Activated CD4-positive, alpha-beta T cell treated with anti-CD3 and anti-CD28 coated beads, Interleukin-2, amount 10 ng/mL, durations not matched to agents 7 days and 5 days (primary cell): Measurements from ENCODE around the gene DOK6. TPM values are rescaled to one million over a fixed set of nuclear protein-coding genes. Genes with fewer than 3 reads are reported as not detected.
"Not testable (repeated sequence)": the region's sequence is repeated elsewhere in the genome, so short reads cannot be mapped to it uniquely, and the experiment has no call there.

Experiments used
- CTCF ChIA-PET: fragments of 350-600 bp; sonication (Branson Sonifier 250); formaldehyde crosslinking; loops from one replicate; lab custom pipeline; 2021; ENCODE audit warnings: antibody characterized with exemption; lab: Charles Lee
- POLR2A ChIA-PET: fragments of 350-600 bp; sonication (Branson Sonifier 250); formaldehyde crosslinking; loops from one replicate; lab custom pipeline; 2021; ENCODE audit warnings: antibody characterized with exemption; lab: Charles Lee
- DNase-seq: peaks from one replicate; pipeline ENCODE4 v3.0.0-alpha.2; 2020
- H3K27ac Mint-ChIP-seq: one replicate; pipeline ENCODE4 v1.8.0; 2021; ENCODE audit warnings: mild to moderate bottlenecking, moderate library complexity, mixed read lengths
- H3K27me3 Mint-ChIP-seq: one replicate; pipeline ENCODE4 v1.8.0; 2021; ENCODE audit warnings: mixed read lengths
- H3K36me3 Mint-ChIP-seq: one replicate; pipeline ENCODE4 v1.8.0; 2021; ENCODE audit warnings: low read depth, mixed read lengths
- H3K4me1 Mint-ChIP-seq: one replicate; pipeline ENCODE4 v1.8.0; 2021; ENCODE audit warnings: mixed read lengths
- H3K4me3 Mint-ChIP-seq: one replicate; pipeline ENCODE4 v1.8.0; 2021; ENCODE audit warnings: mild to moderate bottlenecking, moderate library complexity, mixed read lengths
- H3K9me3 Mint-ChIP-seq: one replicate; pipeline ENCODE4 v1.8.0; 2021; ENCODE audit warnings: mixed read lengths
- total RNA-seq, 2 experiments: library from RNA; stranded (reverse); gene quantifications; one replicate each; pipeline ENCODE4 v1.2.3, GENCODE V29; 2021

DOK6 gene
- total RNA-seq: not detected

DNA sequence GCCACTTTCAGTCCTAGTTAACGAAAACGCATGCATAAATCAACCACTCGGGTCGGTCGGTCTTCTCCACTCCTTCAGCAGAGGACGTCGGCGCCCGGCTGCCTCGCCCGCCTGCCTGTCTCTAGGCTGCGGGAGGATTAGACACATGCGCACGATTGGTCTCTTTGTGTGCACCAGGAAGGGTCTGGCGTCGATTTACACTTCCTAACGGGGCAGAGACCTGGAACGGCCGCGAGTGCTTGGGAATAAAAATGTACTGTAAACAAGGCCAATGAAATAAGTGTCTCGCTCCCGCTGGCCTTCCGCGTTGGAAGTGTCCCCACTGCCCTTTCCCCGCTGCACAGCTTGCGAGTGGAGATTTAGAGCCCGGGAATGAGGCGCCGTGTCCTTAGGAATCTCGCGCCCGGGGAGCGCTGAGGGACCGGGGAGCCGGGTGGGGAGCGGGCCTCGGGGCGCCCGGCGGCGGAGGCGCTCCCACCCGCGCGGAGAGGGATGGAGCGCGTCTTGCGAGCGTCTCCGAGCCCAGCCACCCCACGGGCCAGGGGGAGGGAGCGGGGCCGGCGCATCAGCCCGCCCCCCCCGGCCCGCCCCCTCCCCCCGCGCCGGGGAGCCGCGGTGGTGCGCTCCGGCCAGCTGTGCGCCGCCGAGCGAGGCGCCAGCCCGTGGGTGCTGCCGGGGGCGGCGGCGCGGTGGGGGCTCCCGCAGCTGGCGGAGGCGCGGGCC lies at the start of gene DOK6:
TSS of gene DOK6 (plus strand) at position 636 of the 723 bp plus-strand sequence.
- no peaks in the 10 kb centered on the region for H3K9me3 Mint-ChIP-seq
- peak within 1 kb of the TSS; percentile 56 for H3K4me3 Mint-ChIP-seq
- H3K27me3 Mint-ChIP-seq: peaks cover 58% of the 10 kb centered on the region
- CTCF ChIA-PET: no interaction called here
- H3K4me1 Mint-ChIP-seq: peaks cover 7% of the 10 kb centered on the region
- POLR2A ChIA-PET: no interaction called here
- H3K27ac Mint-ChIP-seq: peak within 1 kb of the TSS; percentile 19
- peaks cover 2% of the 10 kb centered on the region for H3K36me3 Mint-ChIP-seq
- no peak for DNase-seq

DNA sequence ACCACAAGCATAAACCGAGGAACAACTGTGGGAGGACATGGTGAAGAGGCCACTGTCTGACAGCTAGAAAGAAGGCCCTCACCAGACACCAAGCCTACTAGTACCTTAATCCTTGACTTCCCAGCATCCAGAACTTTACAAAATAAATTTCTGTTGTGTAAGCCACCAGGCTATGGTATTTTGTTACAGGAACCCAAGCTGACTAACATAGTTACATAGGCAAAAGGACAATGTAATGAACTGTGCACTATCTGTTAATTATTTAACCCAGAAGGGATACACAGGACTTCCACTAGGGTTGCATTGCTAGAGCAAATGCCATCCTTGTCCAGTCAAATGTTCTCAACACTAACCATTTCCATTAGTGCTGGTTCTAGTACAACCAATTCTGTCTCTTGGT lies 47.7 kb upstream of the DOK6 start:
- DNase-seq: no peak
- Mint-ChIP-seq H3K36me3 (no peaks in the 10 kb centered on the region), H3K27ac (no peak overlapping the region), H3K27me3 (no peaks in the 10 kb centered on the region), H3K4me3 (no peak overlapping the region), H3K4me1 (no peaks in the 10 kb centered on the region), H3K9me3 (no peaks in the 10 kb centered on the region)
- CTCF ChIA-PET: no interaction called here
- POLR2A ChIA-PET: no interaction called here

DNA sequence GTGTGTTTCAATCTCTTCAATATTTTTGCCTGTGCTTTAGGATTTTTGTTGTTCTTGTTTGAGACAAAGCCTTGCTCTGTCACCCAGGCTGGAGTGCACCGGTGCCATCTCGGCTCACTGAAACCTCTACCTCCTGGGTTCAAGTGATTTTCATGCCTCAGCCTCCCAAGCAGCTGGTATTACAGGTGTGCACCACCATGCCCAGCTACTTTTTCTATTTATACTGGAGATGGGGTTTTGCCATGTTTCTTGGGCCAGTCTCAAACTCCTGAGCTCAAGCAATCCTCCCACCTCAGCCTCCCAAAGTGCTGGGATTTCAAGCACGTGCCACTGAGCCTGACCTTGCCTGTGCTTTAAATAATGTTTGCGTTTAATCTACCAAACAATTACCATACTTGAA lies 43.1 kb upstream of the DOK6 start:
- peaks cover 7% of the 10 kb centered on the region for H3K9me3 Mint-ChIP-seq
- H3K4me3 Mint-ChIP-seq: no peak overlapping the region
- no peaks in the 10 kb centered on the region for H3K27me3 Mint-ChIP-seq
- DNase-seq: no peak
- POLR2A ChIA-PET: no interaction called here
- no peak overlapping the region for H3K27ac Mint-ChIP-seq
- no peaks in the 10 kb centered on the region for H3K36me3 Mint-ChIP-seq
- CTCF ChIA-PET: no interaction called here
- H3K4me1 Mint-ChIP-seq: no peaks in the 10 kb centered on the region

DNA sequence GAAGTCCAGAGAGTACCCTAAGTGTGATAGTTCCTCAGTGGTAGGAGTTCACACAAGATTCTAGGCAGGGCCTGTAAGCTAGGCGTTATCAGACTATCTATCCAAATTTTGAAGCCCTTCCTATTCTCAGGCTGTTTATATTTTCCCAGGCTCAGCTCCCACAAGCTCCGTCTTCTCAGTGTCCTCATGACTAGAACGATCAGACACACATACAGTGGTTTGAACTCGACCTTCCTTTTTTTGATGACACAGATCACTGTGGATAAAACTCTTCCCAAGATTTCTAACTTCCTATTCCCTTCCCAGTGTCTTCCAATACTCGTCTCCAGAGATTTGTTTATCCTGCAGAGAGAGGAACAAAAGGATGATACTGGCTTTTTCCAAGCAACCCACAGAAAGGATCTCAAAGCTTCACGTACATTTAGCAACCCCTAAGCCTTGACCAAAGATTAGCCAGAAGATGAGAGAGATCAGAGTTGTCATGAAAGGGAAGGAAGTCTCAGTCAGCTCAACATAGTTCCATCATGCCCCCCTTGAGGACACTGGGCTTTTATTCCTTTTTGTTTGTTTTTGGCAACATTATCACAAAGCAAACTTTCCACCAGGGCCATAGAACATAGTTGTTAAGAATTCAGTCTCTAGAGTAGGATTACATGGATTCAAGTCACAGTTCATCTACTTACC lies 42.3 kb upstream of the DOK6 start:
- POLR2A ChIA-PET: no interaction called here
- H3K4me3 Mint-ChIP-seq: no peak overlapping the region
- peaks cover 7% of the 10 kb centered on the region for H3K9me3 Mint-ChIP-seq
- H3K27ac Mint-ChIP-seq: no peak overlapping the region
- no peaks in the 10 kb centered on the region for H3K36me3 Mint-ChIP-seq
- CTCF ChIA-PET: no interaction called here
- H3K27me3 Mint-ChIP-seq: no peaks in the 10 kb centered on the region
- no peak for DNase-seq
- H3K4me1 Mint-ChIP-seq: no peaks in the 10 kb centered on the region

DNA sequence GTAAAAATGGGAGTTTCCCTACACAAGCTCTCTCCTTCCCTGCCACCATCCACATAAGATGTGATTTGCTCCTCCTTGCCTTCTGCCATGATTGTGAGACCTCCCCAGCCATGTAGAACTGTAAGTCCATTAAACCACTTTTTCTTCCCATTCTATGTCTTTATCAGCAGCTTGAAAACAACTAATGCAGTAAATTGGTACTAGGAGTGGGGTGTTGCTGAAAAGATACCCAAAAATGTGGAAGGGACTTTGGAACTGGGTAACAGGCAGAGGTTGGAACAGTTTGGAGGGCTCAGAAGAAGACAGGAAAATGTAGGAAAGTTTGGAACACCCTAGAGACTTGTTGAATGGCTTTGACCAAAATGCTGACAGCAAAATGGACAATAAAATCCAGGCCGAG lies 40.9 kb upstream of the DOK6 start:
- H3K27me3 Mint-ChIP-seq, H3K4me3 Mint-ChIP-seq, H3K27ac Mint-ChIP-seq, CTCF ChIA-PET, H3K4me1 Mint-ChIP-seq, H3K36me3 Mint-ChIP-seq, POLR2A ChIA-PET, H3K9me3 Mint-ChIP-seq, DNase-seq: not testable (repeated sequence)

DNA sequence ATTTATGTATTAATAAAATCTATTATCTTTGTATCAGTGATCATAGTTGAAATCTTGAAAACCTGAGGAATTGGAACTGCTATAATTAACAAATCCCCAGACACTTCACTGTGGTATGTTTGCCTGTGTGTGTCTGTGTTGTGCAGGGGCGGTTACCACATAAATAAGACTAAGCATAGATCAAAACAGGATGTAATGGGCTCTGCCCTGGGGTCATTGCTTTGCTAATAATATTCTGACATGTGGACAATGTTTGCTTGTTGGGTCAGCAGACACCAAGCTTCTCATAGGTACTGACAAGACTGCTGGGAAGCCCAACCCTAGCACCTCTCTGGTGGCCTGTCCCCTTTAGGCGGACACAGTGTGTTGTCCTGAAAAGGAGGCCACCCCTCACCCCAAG lies 35.8 kb upstream of the DOK6 start:
- Mint-ChIP-seq H3K4me3 (no peak overlapping the region), H3K27ac (no peak overlapping the region), H3K27me3 (peaks cover 2% of the 10 kb centered on the region), H3K9me3 (peaks cover 3% of the 10 kb centered on the region), H3K36me3 (no peaks in the 10 kb centered on the region), H3K4me1 (no peaks in the 10 kb centered on the region)
- ChIA-PET POLR2A (no interaction called here), CTCF (no interaction called here)
- DNase-seq: no peak

DNA sequence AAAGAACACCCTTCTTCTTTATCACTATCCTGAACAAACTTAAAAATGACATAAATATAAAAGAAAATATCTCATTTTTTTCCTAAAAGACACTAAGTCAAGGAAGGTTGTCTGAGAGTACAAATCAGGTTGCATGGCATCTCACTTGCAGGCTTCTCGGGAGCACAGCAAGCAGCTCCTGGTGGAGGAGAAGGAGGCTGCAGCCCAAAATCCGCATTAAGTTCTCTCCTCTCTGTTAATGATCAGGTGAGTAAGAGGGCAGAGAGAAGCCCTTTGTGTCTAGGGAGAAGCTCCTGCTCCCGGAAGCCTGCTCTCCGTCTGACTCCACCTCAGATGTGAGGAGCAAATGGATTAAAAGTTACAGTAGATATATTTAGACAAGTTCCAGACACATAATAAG lies 35.0 kb upstream of the DOK6 start:
- DNase-seq: no peak
- Mint-ChIP-seq H3K9me3 (no peaks in the 10 kb centered on the region), H3K4me1 (no peaks in the 10 kb centered on the region), H3K36me3 (no peaks in the 10 kb centered on the region), H3K4me3 (no peak overlapping the region), H3K27me3 (peaks cover 2% of the 10 kb centered on the region), H3K27ac (no peak overlapping the region)
- CTCF ChIA-PET: no interaction called here
- POLR2A ChIA-PET: no interaction called here

DNA sequence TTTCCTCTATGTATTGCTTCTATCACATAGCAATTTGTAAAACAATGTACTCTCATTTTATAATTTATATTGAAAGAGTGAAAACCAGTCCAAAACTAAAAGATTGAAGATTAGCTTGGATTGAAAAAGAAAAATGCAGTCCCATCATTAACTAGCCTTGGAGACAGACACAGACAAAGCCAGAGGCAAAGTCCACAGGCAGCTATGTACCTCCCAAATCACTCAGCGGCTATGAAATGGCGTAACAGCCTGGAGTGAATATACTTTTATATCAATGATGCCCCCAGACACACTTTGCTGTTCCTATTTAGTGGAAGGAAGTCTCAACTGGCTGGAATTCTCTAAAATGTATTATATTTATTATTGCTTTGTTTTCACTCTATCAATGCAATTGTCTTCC lies 33.6 kb upstream of the DOK6 start:
- ChIA-PET CTCF (no interaction called here), POLR2A (no interaction called here)
- H3K4me1 Mint-ChIP-seq: no peaks in the 10 kb centered on the region
- H3K27ac Mint-ChIP-seq: no peak overlapping the region
- H3K4me3 Mint-ChIP-seq: no peak overlapping the region
- H3K9me3 Mint-ChIP-seq: no peaks in the 10 kb centered on the region
- no peak for DNase-seq
- H3K36me3 Mint-ChIP-seq: no peaks in the 10 kb centered on the region
- H3K27me3 Mint-ChIP-seq: peaks cover 2% of the 10 kb centered on the region

DNA sequence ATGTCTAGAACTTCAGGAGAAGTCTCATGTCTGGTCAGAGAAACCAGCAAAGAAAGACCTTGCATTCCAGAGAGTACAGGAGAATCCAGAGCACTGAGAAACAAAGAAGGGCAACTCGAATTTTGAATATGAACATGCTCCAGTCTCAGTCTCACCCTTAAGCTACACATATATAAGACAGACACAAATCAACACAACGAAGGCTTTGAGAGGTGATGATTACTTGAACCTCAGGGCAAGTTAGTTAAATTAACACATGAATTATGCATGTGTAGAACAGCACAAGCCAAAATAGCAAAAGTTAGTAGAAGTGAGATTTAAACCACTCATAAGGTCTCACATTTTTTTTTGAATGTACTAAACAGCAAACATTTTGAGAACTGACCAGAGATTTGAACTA lies 29.0 kb upstream of the DOK6 start:
- no peak overlapping the region for H3K4me3 Mint-ChIP-seq
- H3K27me3 Mint-ChIP-seq: no peaks in the 10 kb centered on the region
- H3K9me3 Mint-ChIP-seq: no peaks in the 10 kb centered on the region
- no peaks in the 10 kb centered on the region for H3K4me1 Mint-ChIP-seq
- DNase-seq: no peak
- no peak overlapping the region for H3K27ac Mint-ChIP-seq
- H3K36me3 Mint-ChIP-seq: no peaks in the 10 kb centered on the region
- CTCF ChIA-PET: no interaction called here
- POLR2A ChIA-PET: no interaction called here

DNA sequence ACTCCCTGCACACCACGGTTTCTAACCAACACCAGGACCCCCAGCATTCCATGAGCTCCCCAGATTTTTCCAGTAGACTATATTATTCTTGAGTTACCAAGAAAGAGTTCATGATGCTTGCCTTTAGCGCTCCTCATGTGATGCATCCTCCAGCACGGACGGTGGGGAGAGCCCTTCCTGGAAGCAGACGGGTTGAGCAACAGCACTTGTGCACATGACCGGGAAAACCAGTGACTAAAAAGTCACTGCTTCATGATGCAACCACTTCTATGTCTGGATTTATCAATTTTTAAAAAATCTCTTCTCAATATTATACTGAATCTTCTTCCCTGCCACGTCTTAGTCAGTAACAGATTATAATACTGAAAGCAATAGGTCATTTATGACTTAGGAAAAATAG lies 20.4 kb upstream of the DOK6 start:
- H3K4me3 Mint-ChIP-seq: no peak overlapping the region
- ChIA-PET POLR2A (no interaction called here), CTCF (no interaction called here)
- H3K9me3 Mint-ChIP-seq: no peaks in the 10 kb centered on the region
- no peak for DNase-seq
- H3K27ac Mint-ChIP-seq: no peak overlapping the region
- no peaks in the 10 kb centered on the region for H3K36me3 Mint-ChIP-seq
- no peaks in the 10 kb centered on the region for H3K4me1 Mint-ChIP-seq
- H3K27me3 Mint-ChIP-seq: no peaks in the 10 kb centered on the region

DNA sequence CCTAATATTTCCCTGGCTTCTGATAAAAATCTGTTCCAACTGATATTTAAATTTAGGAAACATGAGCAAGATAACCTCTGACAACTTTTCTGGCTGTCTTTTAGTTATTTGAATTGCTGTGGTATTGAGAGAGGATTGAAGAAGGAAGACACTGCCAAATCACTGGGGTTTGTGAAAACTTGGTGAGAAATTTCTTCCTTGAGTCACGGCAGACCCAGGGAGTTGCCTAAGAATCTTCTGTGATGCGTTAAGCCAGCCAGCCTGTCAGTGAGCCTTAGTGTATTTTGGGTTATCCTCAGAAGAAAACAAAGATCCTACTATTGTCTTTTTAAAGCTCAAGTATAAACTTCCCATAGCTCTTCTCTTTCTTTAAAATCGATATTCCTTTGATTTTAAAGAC lies 17.5 kb upstream of the DOK6 start:
- ChIA-PET POLR2A (no interaction called here), CTCF (no interaction called here)
- no peaks in the 10 kb centered on the region for H3K9me3 Mint-ChIP-seq
- H3K27ac Mint-ChIP-seq: no peak overlapping the region
- no peak overlapping the region for H3K4me3 Mint-ChIP-seq
- H3K4me1 Mint-ChIP-seq: no peaks in the 10 kb centered on the region
- no peak for DNase-seq
- H3K27me3 Mint-ChIP-seq: no peaks in the 10 kb centered on the region
- H3K36me3 Mint-ChIP-seq: no peaks in the 10 kb centered on the region

DNA sequence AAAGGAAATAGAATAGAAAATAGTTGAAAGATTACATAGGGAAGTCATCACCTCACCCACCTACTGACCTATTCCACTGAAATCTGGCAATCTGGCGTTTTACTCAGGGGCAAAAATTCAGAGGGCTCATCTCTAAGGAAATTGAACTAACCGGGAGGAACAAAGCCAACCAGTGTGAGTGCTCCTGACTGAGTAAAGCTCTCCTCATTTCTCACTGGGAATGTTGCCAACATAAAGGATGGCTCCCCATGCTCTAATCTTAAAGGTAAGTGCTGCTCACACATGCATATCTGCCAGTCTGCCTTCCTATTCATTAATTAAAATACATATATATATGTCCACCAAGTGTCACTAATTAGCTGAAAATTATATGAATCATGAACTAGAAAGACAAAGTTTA lies 13.5 kb upstream of the DOK6 start:
- no peaks in the 10 kb centered on the region for H3K4me1 Mint-ChIP-seq
- no peak overlapping the region for H3K4me3 Mint-ChIP-seq
- ChIA-PET CTCF (no interaction called here), POLR2A (no interaction called here)
- no peaks in the 10 kb centered on the region for H3K27me3 Mint-ChIP-seq
- H3K36me3 Mint-ChIP-seq: no peaks in the 10 kb centered on the region
- no peak overlapping the region for H3K27ac Mint-ChIP-seq
- no peaks in the 10 kb centered on the region for H3K9me3 Mint-ChIP-seq
- no peak for DNase-seq

DNA sequence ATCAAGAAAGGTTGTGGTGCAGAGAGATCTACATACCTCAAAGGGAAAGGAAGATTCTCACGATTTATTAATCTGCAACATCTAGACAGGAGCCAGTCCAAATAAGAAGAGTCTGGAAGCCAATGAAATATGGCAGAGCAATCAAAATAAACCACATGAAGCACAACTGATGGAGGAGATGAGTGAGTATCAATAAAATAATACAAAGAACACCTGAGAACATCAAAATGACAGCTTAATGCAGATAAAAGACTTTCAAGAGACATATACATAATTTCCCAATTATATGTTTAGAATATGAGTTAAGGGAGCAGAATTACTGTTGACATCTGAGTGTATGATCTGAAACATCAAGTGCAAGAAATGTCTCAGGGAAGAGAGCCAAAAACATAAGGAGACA lies 12.5 kb upstream of the DOK6 start:
- no peaks in the 10 kb centered on the region for H3K36me3 Mint-ChIP-seq
- no peaks in the 10 kb centered on the region for H3K27me3 Mint-ChIP-seq
- H3K4me1 Mint-ChIP-seq: no peaks in the 10 kb centered on the region
- no peaks in the 10 kb centered on the region for H3K9me3 Mint-ChIP-seq
- POLR2A ChIA-PET: no interaction called here
- CTCF ChIA-PET: no interaction called here
- no peak for DNase-seq
- H3K4me3 Mint-ChIP-seq: no peak overlapping the region
- H3K27ac Mint-ChIP-seq: no peak overlapping the region

DNA sequence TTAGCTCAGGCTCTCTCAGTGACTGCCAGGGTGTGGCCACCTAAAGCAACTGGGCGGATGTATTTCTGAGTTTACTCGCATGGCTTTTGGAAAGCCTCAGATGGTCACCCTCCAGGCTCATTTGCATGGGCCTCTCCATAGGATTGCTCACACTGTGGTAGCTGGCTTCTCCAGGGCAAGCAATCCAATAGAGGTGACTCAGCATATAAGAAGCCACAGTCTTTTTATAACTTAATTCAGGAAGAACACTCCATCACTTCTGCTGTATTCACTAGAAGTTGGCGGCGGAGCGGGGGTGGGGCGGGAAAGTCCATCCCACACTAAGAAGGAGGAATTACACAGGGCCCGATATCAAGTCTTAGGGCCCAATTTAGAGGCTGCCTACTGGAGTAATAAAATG lies 3.6 kb upstream of the DOK6 start:
- peaks cover 7% of the 10 kb centered on the region for H3K4me1 Mint-ChIP-seq
- H3K27me3 Mint-ChIP-seq: peaks cover 36% of the 10 kb centered on the region
- no peak for DNase-seq
- ChIA-PET POLR2A (no interaction called here), CTCF (no interaction called here)
- H3K4me3 Mint-ChIP-seq: no peak overlapping the region
- H3K9me3 Mint-ChIP-seq: no peaks in the 10 kb centered on the region
- no peaks in the 10 kb centered on the region for H3K36me3 Mint-ChIP-seq
- H3K27ac Mint-ChIP-seq: no peak overlapping the region
